ENCODE results near the gene IRAK4.
A peak's percentile ranks its signal among the peaks of the same experiment; 100 is the strongest.
"Not testable (repeated sequence)": the region's sequence is repeated elsewhere in the genome, so short reads cannot be mapped to it uniquely, and the experiment has no call there.

The IRAK4 gene

GRCh38 chr12:43758728-43759563, at the start of gene IRAK4, which contains the start of gene PUS7L:
TSS of gene IRAK4 (plus strand) at chr12:43758951. CDS start at chr12:43768112, 9,161 bp downstream.
TSS of gene PUS7L (minus strand) at chr12:43758790. CDS start at chr12:43755245, 3,545 bp downstream.
- DNase-seq = peak; percentile 90

- DNase-seq = no peak
These were observed 47.4 kb upstream of the IRAK4 start for GRCh38 chr12:43711348-43711747.

DNA sequence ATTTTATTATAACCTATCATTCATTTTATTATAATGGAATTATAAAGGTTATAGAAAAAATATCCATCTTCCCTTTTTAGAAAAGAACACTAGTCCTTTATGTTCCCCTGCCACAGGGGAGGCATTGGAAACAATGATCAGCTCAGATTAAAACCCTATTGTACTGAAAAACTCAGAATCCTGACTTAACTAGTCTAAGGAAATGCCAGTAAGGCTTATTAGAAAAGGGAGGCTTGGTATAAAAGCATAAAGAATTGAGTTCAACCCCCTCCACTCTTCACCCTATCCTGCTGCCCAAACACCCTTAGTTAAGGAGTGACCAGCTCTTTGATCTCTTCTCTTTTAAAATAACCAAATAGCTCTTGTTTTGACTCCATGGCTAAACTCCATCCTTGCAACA, 36.1 kb upstream of the IRAK4 start:
- DNase-seq = no peak

GRCh38 chr12:43723134-43723533, 35.6 kb upstream of the IRAK4 start:
- no peak for DNase-seq

DNA sequence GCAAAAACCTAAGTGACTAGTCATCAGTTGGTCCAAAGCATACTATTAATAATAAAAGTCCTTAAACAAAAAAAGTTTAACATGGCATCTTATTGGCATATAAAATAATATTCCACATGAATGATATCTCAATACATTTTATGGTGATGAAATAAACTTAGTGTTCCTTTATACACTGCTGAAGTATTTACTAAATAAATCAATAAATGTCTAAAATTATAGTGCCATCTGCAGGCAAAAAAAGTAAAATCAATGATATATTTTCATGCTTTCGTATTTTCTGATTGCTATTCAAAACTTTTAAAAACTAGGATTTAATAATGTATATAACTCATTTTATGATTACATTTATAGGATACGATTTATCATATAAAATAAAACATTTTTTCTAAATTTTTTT, 30.6 kb upstream of the IRAK4 start:
- no peak for DNase-seq

DNA sequence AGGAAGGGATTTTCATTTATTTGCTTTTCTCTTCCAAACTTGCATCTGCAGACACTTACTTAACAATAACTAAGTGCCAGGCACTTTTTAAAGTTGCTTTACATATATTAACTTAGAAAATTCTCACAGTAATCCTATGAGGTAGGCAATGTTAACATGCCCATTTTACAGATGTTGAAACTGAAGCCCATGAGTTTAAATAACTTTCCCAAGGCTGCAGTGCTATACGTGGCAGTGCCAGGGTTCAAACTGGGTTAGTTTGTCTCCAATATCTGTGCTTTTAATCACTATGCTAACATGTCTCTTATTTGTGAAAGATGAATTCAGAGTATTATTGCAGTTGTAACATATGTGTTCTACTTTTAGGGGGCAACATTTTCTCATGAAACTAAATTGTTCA, 30.1 kb upstream of the IRAK4 start:
- DNase-seq = no peak

- no peak for DNase-seq
These were observed 28.5 kb upstream of the IRAK4 start for GRCh38 chr12:43730283-43730682.

DNA sequence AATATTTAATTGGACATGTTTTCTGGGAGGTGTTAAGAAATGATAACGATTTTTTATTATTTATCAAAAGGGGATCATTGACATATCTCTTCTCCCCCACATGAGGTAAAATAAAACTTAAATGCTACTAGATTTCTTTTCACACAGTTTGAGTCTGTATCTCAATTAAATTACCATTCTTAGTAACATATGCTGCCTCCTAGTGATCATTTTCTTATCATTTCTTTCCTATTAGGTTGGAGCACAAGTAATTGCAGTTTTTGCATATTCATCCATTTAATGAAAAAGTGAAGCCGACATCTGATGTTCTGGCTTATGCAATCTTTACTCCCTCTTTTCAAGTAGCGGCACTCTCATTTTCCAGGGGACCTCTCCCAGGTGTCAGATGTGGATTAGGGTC, 25.1 kb upstream of the IRAK4 start:
- DNase-seq = no peak

DNA sequence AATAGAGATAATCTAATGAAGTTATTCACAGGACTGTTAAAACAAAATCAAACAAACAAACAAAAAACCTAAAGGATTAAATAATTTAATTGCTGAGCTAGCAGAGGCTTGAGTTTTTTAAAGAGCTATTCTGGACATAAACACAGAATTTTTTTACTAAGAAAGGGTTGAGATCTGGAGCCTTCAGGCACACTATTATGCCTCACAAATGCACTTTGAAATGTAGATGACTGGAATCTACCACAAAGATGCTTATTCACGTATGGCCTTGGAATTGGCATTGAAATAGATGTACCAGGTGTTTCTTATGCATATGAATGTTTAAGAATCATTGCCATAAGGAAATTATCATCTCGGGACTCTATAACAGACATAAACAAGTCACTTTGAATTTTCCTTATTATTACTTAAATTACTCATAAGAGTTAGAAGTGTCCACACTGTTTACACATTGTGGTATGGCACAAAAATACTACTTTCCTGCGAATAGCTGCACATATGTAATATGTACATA, 21.8 kb upstream of the IRAK4 start:
- DNase-seq = no peak

DNA sequence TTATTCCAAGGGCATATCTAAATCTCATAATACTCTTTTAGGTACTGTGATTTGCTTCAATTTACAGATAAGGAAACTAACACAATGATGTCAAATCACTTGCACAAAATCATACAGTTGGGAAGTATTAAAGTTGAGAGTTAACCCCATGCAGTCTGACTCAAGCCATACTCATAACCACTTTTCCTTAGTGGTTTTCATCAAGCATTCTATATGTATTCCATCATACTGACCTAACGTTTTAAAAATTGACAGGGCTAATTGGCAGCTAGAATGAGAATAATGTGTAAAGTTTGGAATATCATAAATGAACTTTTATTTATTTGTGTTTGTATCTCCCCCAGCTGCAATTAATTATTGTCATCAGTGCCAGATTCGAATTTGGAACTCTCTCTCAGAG, 21.1 kb upstream of the IRAK4 start:
- no peak for DNase-seq

- DNase-seq = no peak
These were observed 18.1 kb upstream of the IRAK4 start for GRCh38 chr12:43740511-43741100.

DNA sequence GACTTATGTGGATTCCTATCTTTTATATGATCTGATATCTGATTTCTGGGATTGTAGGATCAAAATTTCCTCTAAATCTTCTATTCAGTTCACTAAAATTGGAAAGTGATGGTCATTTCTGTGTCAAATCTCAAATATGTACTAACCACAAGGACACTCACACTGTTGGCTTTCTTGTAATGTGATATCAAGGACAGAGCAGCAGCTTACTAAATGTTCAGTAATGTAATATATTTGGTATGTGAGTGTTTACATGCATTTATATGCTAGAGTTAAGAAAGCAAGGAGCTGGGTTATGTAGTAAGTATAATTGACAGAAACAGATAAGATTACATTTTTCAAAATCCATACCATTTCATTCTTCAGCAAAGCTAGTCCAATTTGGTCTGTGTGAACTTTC, 16.6 kb upstream of the IRAK4 start:
- no peak for DNase-seq

- DNase-seq = no peak
These were observed 13.9 kb upstream of the IRAK4 start for GRCh38 chr12:43744826-43745225.

DNA sequence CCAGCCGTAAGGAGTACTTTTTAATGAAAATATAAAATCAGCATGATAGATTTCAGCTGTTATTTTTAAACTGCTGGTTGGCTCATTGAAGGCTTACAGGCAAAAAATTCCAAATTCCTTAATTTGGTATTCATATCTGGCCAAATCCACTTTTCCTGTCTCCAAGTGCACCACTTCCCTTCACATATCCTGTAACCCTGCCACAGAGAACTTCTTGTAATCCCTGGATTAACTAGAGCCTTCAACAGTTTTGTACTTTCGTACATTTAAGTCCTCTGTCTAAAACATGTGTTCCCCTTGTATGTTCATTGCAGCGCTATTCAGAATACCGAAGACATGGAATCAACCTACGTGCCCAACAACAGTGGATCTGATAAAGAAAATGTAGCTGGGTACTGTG, 9.7 kb upstream of the IRAK4 start:
- DNase-seq = no peak

- DNase-seq = no peak
These were observed 7.9 kb upstream of the IRAK4 start for GRCh38 chr12:43750814-43751213.

GRCh38 chr12:43751360-43751759, 7.4 kb upstream of the IRAK4 start:
- not testable (repeated sequence) for DNase-seq

- DNase-seq = no peak
These were observed 4.7 kb upstream of the IRAK4 start for GRCh38 chr12:43754015-43754414.

- DNase-seq = no peak
These were observed 464 bp upstream of the IRAK4 start for GRCh38 chr12:43758247-43758727.

DNA sequence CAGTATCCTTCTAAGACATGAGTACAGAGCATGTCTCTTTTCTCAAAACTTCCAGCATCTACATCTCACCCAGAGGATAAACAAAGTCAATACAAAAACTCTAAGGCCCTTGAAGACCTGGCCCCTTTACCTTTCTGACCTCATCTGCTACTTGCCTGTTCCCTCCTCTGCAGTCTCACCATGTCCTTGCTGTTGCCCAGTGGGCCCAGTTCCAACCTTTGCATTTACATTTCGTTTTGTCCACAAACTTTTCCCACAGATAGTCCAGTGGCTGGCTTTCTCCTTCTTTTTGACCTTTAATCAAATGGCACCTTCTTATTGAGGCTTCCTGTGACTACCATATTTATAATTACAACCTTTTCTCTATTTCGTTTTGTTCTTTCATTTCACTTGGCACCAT, 1.6 kb downstream of the IRAK4 start:
- DNase-seq = no peak

DNA sequence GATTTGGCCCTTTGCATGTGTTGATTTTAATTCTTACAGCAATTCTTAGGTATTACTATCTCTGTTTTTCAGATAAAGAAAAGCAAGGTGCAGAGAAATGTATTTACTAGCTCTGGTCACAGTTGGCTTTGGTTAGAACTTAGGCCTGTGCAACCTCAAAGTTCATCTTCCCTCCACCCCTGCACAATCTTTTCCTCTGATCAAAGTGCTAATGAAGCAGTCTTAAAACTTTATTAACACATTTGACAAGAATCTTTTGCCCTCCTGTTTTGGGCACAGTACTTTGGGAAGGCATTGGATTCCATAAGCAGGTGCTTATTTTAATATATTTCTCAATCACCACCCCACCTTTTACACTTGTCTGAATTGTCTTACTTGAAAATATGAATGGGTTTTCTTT, 2.7 kb downstream of the IRAK4 start:
- no peak for DNase-seq

DNA sequence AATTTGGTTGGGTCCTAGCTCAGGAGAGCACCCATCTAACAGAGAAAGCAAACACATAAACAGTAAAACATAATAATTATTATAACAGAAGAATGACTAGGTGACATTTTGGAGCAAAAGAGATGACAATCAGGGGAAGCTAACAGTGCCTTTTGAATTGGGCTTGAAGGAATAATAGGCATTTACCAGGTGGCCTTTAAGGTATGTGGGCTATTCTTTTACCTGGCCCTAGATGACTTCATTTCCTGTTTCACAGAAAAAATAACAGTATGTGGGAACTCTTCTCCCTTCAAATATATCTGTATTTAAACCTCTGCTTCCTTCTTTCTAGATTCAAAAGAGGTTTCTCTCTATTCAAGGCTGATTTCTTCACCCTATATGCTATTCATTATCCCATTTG, 3.8 kb downstream of the IRAK4 start:
- DNase-seq = no peak

DNA sequence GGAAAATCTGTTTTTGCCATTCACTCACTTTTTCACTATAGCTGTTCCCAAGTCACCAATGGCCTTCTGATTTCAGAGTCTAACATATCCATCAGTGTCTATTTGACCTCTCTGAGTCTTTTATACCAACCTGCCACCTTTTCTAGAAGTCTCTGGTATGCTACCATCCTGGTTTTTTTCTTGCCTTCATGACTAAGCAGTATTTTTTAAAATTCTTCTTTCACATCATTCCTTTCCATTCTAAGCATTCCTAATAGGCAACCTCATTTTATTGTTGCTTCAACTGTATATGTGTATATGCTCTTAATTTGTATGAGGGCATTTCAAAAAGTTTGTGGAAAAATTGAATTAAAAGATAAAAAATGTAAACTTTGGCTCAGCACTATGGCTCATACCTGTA, 5.0 kb downstream of the IRAK4 start:
- no peak for DNase-seq

DNA sequence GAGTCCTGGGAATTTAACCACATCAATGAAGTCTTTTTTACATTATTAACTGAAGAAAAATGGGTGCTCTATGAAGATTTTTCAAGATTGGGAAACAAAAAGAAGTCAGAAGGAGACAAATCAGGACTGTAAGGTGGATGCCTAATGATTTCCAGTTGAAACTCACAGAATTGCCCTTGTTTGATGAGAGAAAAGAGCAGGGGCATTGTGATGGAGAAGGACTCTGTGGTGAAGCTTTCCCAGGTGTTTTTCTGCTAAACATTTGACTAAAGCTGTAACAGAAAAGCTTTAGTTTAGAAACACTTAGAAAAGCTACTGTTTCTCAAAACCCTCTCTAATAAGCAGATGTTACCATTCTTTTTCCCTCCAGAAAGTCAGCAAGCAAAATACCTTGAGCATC, 5.8 kb downstream of the IRAK4 start:
- DNase-seq = no peak

GRCh38 chr12:43766291-43766690, 7.5 kb downstream of the IRAK4 start:
- DNase-seq = no peak
